ENCODE results near the gene CPD.

- TF ChIP-seq CTCF (IDR thresholded peaks at IDR 0.05): no peak
- TF ChIP-seq POLR2A (IDR thresholded peaks at IDR 0.05): no peak
Measured at GRCh38 chr17:30513346-30513745, 134.6 kb downstream of the CPD start.

Data from uterus (tissue), 2 donors.